WTC11 (cell line): ENCODE results near the gene SLC35A3. TPM values are rescaled to one million over a fixed set of nuclear protein-coding genes. Genes with fewer than 3 reads are reported as not detected.
A peak's percentile ranks its signal among the peaks of the same experiment; 100 is the strongest.

ENCODE experiments used
- ATAC-seq: fragments of 200-7000 bp; cut with Tn5 transposase; 2 replicates; pipeline ENCODE4 v1.10.0; 2021; ENCODE audit warnings: mild to moderate bottlenecking, moderate library complexity
- CTCF ChIA-PET: fragments of 300-600 bp; sonication (Branson Sonifier 250); formaldehyde crosslinking; loops from one replicate; lab custom pipeline; 2021; ENCODE audit warnings: antibody characterized with exemption; lab: Charles Lee
- POLR2A ChIA-PET: fragments of 350-600 bp; sonication (Branson Sonifier 250); formaldehyde crosslinking; loops from one replicate; lab custom pipeline; 2021; ENCODE audit warnings: antibody characterized with exemption; lab: Charles Lee
- DNase-seq: peaks from one replicate; pipeline ENCODE4 v3.0.0; 2021; ENCODE audit warnings: low spot score
- H3K27ac Mint-ChIP-seq: 2 replicates; pipeline ENCODE4 v1.8.0; 2021; ENCODE audit warnings: mixed read lengths
- H3K27me3 Mint-ChIP-seq: 2 replicates; pipeline ENCODE4 v1.8.0; 2021; ENCODE audit warnings: low read depth, mild to moderate bottlenecking, moderate library complexity, mixed read lengths
- H3K36me3 Mint-ChIP-seq: 2 replicates; pipeline ENCODE4 v1.8.0; 2021; ENCODE audit warnings: mixed read lengths
- H3K4me1 Mint-ChIP-seq: 2 replicates; pipeline ENCODE4 v1.8.0; 2022; ENCODE audit warnings: mixed read lengths
- H3K4me3 Mint-ChIP-seq: 2 replicates; pipeline ENCODE4 v1.8.0; 2021; ENCODE audit warnings: mild to moderate bottlenecking, moderate library complexity, mixed read lengths
- H3K9me3 Mint-ChIP-seq: 2 replicates; pipeline ENCODE4 v1.8.0; 2021; ENCODE audit warnings: mixed read lengths
- ETV6 ChIP-seq: sonication (generic); formaldehyde crosslinking; IDR thresholded peaks from 2 replicates; pipeline ENCODE4 v1.8.1; 2022; ENCODE audit warnings: mild to moderate bottlenecking, missing genetic modification reagents
- JAZF1 ChIP-seq: fragments of 250-450 bp; sonication (Bioruptor Pico); IDR thresholded peaks from 2 replicates; pipeline ENCODE4 v1.9.0; 2021; ENCODE audit warnings: moderate library complexity, mild to moderate bottlenecking, inconsistent platforms
- RORB ChIP-seq: fragments of 250-450 bp; sonication (Bioruptor Pico); IDR thresholded peaks from 2 replicates; pipeline ENCODE4 v1.9.0; 2021; ENCODE audit warnings: mild to moderate bottlenecking
- SOX15 ChIP-seq: fragments of 250-450 bp; sonication (Bioruptor Pico); IDR thresholded peaks from 2 replicates; pipeline ENCODE4 v1.9.0; 2021; ENCODE audit warnings: mild to moderate bottlenecking
- TP53 ChIP-seq: sonication (generic); formaldehyde crosslinking; IDR thresholded peaks from 2 replicates; pipeline ENCODE4 v1.8.1; 2023; ENCODE audit warnings: mild to moderate bottlenecking, missing genetic modification reagents
- ZNF232 ChIP-seq: sonication (generic); formaldehyde crosslinking; IDR thresholded peaks from 2 replicates; pipeline ENCODE4 v1.8.0; 2022; ENCODE audit warnings: mild to moderate bottlenecking, missing genetic modification reagents
- ZNF263 ChIP-seq: sonication (generic); formaldehyde crosslinking; IDR thresholded peaks from 2 replicates; pipeline ENCODE4 v1.8.1; 2022; ENCODE audit warnings: low read depth, mild to moderate bottlenecking, moderate library complexity, missing genetic modification reagents
- total RNA-seq: library from RNA; stranded (reverse); gene quantifications from 3 replicates; pipeline ENCODE4 v1.2.3, GENCODE V29; 2021
- TF ChIP-seq, protein P1 (sequence below): sonication (generic); formaldehyde crosslinking; IDR thresholded peaks from 2 replicates; pipeline ENCODE4 v1.8.0; 2023; ENCODE audit warnings: missing genetic modification reagents, mild to moderate bottlenecking, borderline replicate concordance
- TF ChIP-seq, protein P2 (sequence below): sonication (generic); formaldehyde crosslinking; IDR thresholded peaks from 2 replicates; pipeline ENCODE4 v1.8.0; 2023; ENCODE audit warnings: missing genetic modification reagents
- TF ChIP-seq, protein P3 (sequence below): sonication (generic); formaldehyde crosslinking; IDR thresholded peaks from 2 replicates; pipeline ENCODE4 v1.8.1; 2023; ENCODE audit warnings: mild to moderate bottlenecking, moderate library complexity, missing genetic modification reagents
- TF ChIP-seq, protein P4 (sequence below): sonication (generic); formaldehyde crosslinking; IDR thresholded peaks from 2 replicates; pipeline ENCODE4 v1.8.1; 2022; ENCODE audit warnings: low read depth, missing genetic modification reagents, borderline replicate concordance
- TF ChIP-seq, protein P5 (sequence below): sonication (generic); formaldehyde crosslinking; IDR thresholded peaks from 2 replicates; pipeline ENCODE4 v1.8.1; 2023; ENCODE audit warnings: mild to moderate bottlenecking, missing genetic modification reagents
- TF ChIP-seq, protein P6 (sequence below): sonication (generic); formaldehyde crosslinking; IDR thresholded peaks from 2 replicates; pipeline ENCODE4 v1.8.0; 2023; ENCODE audit warnings: mild to moderate bottlenecking, missing genetic modification reagents
- TF ChIP-seq, protein P7 (sequence below): sonication (generic); formaldehyde crosslinking; IDR thresholded peaks from 2 replicates; pipeline ENCODE4 v1.8.0; 2022; ENCODE audit warnings: mild to moderate bottlenecking, missing genetic modification reagents
- TF ChIP-seq, protein P8 (sequence below): sonication (generic); formaldehyde crosslinking; IDR thresholded peaks from 2 replicates; pipeline ENCODE4 v1.8.1; 2023; ENCODE audit warnings: mild to moderate bottlenecking, missing genetic modification reagents
- TF ChIP-seq, protein P9 (sequence below): sonication (generic); formaldehyde crosslinking; IDR thresholded peaks from 2 replicates; pipeline ENCODE4 v1.8.0; 2022; ENCODE audit warnings: missing genetic modification reagents

Gene SLC35A3
- total RNA-seq, 1 experiment from 2014 or later, result 14.5 TPM

DNA sequence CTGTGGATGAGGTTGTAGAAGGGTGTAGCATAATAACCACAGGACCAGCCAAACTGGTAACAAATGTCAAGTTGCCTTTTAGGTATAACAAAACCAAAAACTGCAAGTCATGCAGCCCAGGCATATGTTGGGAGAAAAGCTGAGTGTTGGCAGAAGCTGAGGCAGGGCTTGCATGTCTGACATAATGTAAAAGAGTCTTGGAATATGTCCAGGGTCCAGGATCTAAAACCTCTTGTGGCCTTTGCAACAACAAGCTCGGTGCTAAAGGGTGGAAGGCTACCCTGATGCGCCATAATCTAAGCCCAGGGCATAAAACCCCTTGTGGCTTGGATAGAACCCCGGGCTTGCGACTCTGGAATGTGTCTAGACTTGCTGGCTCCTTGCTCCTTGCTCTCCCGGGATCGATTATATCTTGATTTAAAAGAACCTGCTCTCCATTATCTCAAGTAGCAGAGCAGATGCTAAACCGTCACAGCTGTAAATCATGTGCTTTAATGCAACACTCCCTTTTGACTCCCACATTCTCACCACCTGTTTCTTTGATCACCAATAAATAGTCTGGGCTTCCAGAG, 26.5 kb upstream of the SLC35A3 start:
- Mint-ChIP-seq H3K4me1 (no peaks in the 10 kb centered on the region; the same call in 1 of the 2 replicates), H3K27me3 (no peaks in the 10 kb centered on the region), H3K27ac (peak overlapping the region; percentile 4; the same call in 1 of the 2 replicates), H3K9me3 (no peaks in the 10 kb centered on the region), H3K36me3 (no peaks in the 10 kb centered on the region), H3K4me3 (no peak overlapping the region)
- POLR2A ChIA-PET, result no interaction called here
- no peak for DNase-seq
- CTCF ChIA-PET, result no interaction called here
- ATAC-seq, result no peak
- TF ChIP-seq, protein P1, sequence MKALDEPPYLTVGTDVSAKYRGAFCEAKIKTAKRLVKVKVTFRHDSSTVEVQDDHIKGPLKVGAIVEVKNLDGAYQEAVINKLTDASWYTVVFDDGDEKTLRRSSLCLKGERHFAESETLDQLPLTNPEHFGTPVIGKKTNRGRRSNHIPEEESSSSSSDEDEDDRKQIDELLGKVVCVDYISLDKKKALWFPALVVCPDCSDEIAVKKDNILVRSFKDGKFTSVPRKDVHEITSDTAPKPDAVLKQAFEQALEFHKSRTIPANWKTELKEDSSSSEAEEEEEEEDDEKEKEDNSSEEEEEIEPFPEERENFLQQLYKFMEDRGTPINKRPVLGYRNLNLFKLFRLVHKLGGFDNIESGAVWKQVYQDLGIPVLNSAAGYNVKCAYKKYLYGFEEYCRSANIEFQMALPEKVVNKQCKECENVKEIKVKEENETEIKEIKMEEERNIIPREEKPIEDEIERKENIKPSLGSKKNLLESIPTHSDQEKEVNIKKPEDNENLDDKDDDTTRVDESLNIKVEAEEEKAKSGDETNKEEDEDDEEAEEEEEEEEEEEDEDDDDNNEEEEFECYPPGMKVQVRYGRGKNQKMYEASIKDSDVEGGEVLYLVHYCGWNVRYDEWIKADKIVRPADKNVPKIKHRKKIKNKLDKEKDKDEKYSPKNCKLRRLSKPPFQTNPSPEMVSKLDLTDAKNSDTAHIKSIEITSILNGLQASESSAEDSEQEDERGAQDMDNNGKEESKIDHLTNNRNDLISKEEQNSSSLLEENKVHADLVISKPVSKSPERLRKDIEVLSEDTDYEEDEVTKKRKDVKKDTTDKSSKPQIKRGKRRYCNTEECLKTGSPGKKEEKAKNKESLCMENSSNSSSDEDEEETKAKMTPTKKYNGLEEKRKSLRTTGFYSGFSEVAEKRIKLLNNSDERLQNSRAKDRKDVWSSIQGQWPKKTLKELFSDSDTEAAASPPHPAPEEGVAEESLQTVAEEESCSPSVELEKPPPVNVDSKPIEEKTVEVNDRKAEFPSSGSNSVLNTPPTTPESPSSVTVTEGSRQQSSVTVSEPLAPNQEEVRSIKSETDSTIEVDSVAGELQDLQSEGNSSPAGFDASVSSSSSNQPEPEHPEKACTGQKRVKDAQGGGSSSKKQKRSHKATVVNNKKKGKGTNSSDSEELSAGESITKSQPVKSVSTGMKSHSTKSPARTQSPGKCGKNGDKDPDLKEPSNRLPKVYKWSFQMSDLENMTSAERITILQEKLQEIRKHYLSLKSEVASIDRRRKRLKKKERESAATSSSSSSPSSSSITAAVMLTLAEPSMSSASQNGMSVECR (CRISPR knock-in tag), result no peak
- TF ChIP-seq, protein P2, sequence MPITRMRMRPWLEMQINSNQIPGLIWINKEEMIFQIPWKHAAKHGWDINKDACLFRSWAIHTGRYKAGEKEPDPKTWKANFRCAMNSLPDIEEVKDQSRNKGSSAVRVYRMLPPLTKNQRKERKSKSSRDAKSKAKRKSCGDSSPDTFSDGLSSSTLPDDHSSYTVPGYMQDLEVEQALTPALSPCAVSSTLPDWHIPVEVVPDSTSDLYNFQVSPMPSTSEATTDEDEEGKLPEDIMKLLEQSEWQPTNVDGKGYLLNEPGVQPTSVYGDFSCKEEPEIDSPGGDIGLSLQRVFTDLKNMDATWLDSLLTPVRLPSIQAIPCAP (CRISPR knock-in tag), result no peak
- no peak for TF ChIP-seq ETV6 (CRISPR knock-in tag)
- TF ChIP-seq, protein P3, sequence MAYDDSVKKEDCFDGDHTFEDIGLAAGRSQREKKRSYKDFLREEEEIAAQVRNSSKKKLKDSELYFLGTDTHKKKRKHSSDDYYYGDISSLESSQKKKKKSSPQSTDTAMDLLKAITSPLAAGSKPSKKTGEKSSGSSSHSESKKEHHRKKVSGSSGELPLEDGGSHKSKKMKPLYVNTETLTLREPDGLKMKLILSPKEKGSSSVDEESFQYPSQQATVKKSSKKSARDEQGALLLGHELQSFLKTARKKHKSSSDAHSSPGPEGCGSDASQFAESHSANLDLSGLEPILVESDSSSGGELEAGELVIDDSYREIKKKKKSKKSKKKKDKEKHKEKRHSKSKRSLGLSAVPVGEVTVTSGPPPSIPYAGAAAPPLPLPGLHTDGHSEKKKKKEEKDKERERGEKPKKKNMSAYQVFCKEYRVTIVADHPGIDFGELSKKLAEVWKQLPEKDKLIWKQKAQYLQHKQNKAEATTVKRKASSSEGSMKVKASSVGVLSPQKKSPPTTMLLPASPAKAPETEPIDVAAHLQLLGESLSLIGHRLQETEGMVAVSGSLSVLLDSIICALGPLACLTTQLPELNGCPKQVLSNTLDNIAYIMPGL (CRISPR knock-in tag), result no peak
- TF ChIP-seq, protein P4, sequence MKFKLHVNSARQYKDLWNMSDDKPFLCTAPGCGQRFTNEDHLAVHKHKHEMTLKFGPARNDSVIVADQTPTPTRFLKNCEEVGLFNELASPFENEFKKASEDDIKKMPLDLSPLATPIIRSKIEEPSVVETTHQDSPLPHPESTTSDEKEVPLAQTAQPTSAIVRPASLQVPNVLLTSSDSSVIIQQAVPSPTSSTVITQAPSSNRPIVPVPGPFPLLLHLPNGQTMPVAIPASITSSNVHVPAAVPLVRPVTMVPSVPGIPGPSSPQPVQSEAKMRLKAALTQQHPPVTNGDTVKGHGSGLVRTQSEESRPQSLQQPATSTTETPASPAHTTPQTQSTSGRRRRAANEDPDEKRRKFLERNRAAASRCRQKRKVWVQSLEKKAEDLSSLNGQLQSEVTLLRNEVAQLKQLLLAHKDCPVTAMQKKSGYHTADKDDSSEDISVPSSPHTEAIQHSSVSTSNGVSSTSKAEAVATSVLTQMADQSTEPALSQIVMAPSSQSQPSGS (CRISPR knock-in tag), result no peak
- TF ChIP-seq ZNF232 (CRISPR knock-in tag), result no peak
- TF ChIP-seq, protein P5, sequence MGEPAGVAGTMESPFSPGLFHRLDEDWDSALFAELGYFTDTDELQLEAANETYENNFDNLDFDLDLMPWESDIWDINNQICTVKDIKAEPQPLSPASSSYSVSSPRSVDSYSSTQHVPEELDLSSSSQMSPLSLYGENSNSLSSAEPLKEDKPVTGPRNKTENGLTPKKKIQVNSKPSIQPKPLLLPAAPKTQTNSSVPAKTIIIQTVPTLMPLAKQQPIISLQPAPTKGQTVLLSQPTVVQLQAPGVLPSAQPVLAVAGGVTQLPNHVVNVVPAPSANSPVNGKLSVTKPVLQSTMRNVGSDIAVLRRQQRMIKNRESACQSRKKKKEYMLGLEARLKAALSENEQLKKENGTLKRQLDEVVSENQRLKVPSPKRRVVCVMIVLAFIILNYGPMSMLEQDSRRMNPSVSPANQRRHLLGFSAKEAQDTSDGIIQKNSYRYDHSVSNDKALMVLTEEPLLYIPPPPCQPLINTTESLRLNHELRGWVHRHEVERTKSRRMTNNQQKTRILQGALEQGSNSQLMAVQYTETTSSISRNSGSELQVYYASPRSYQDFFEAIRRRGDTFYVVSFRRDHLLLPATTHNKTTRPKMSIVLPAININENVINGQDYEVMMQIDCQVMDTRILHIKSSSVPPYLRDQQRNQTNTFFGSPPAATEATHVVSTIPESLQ (CRISPR knock-in tag), result no peak
- TF ChIP-seq, protein P6, sequence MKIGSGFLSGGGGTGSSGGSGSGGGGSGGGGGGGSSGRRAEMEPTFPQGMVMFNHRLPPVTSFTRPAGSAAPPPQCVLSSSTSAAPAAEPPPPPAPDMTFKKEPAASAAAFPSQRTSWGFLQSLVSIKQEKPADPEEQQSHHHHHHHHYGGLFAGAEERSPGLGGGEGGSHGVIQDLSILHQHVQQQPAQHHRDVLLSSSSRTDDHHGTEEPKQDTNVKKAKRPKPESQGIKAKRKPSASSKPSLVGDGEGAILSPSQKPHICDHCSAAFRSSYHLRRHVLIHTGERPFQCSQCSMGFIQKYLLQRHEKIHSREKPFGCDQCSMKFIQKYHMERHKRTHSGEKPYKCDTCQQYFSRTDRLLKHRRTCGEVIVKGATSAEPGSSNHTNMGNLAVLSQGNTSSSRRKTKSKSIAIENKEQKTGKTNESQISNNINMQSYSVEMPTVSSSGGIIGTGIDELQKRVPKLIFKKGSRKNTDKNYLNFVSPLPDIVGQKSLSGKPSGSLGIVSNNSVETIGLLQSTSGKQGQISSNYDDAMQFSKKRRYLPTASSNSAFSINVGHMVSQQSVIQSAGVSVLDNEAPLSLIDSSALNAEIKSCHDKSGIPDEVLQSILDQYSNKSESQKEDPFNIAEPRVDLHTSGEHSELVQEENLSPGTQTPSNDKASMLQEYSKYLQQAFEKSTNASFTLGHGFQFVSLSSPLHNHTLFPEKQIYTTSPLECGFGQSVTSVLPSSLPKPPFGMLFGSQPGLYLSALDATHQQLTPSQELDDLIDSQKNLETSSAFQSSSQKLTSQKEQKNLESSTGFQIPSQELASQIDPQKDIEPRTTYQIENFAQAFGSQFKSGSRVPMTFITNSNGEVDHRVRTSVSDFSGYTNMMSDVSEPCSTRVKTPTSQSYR, result no peak
- no peak for TF ChIP-seq RORB (CRISPR knock-in tag)
- TF ChIP-seq, protein P7, sequence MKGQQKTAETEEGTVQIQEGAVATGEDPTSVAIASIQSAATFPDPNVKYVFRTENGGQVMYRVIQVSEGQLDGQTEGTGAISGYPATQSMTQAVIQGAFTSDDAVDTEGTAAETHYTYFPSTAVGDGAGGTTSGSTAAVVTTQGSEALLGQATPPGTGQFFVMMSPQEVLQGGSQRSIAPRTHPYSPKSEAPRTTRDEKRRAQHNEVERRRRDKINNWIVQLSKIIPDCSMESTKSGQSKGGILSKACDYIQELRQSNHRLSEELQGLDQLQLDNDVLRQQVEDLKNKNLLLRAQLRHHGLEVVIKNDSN (CRISPR knock-in tag), result no peak
- no peak for TF ChIP-seq JAZF1 (CRISPR knock-in tag)
- no peak for TF ChIP-seq TP53 (CRISPR knock-in tag)
- TF ChIP-seq, protein P8, sequence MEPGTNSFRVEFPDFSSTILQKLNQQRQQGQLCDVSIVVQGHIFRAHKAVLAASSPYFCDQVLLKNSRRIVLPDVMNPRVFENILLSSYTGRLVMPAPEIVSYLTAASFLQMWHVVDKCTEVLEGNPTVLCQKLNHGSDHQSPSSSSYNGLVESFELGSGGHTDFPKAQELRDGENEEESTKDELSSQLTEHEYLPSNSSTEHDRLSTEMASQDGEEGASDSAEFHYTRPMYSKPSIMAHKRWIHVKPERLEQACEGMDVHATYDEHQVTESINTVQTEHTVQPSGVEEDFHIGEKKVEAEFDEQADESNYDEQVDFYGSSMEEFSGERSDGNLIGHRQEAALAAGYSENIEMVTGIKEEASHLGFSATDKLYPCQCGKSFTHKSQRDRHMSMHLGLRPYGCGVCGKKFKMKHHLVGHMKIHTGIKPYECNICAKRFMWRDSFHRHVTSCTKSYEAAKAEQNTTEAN (CRISPR knock-in tag), result no peak
- TF ChIP-seq, protein P9, sequence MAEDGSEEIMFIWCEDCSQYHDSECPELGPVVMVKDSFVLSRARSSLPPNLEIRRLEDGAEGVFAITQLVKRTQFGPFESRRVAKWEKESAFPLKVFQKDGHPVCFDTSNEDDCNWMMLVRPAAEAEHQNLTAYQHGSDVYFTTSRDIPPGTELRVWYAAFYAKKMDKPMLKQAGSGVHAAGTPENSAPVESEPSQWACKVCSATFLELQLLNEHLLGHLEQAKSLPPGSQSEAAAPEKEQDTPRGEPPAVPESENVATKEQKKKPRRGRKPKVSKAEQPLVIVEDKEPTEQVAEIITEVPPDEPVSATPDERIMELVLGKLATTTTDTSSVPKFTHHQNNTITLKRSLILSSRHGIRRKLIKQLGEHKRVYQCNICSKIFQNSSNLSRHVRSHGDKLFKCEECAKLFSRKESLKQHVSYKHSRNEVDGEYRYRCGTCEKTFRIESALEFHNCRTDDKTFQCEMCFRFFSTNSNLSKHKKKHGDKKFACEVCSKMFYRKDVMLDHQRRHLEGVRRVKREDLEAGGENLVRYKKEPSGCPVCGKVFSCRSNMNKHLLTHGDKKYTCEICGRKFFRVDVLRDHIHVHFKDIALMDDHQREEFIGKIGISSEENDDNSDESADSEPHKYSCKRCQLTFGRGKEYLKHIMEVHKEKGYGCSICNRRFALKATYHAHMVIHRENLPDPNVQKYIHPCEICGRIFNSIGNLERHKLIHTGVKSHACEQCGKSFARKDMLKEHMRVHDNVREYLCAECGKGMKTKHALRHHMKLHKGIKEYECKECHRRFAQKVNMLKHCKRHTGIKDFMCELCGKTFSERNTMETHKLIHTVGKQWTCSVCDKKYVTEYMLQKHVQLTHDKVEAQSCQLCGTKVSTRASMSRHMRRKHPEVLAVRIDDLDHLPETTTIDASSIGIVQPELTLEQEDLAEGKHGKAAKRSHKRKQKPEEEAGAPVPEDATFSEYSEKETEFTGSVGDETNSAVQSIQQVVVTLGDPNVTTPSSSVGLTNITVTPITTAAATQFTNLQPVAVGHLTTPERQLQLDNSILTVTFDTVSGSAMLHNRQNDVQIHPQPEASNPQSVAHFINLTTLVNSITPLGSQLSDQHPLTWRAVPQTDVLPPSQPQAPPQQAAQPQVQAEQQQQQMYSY (CRISPR knock-in tag), result no peak
- no peak for TF ChIP-seq SOX15 (CRISPR knock-in tag)
- TF ChIP-seq ZNF263 (CRISPR knock-in tag), result no peak
